GM08714 (cell line): ENCODE measurements around the gene BDH1.

Source experiments
- H3K4me3 ChIP-seq: fragments of 200-500 bp; sonication (Bioruptor generic); 2 replicates; pipeline ENCODE4 v1.5.1; 2014; ENCODE audit warnings: mild to moderate bottlenecking, low read length, inconsistent platforms
- ZNF274 ChIP-seq: IDR thresholded peaks from 2 replicates; pipeline ENCODE4 v1.6.1; 2012; ENCODE audit warnings: mild to moderate bottlenecking, low read depth, low read length

BDH1 gene

GRCh38 chr3:197468866-197469382, 86.8 kb downstream of the BDH1 start:
- H3K4me3 ChIP-seq, result no peak overlapping the region
- no peak for TF ChIP-seq ZNF274

GRCh38 chr3:197468167-197468566, 87.6 kb downstream of the BDH1 start:
- H3K4me3 ChIP-seq, result no peak overlapping the region
- TF ChIP-seq ZNF274, result no peak

GRCh38 chr3:197466586-197467399, 89.0 kb downstream of the BDH1 start:
- no peak for TF ChIP-seq ZNF274
- no peak overlapping the region for H3K4me3 ChIP-seq

GRCh38 chr3:197465996-197466549, 89.7 kb downstream of the BDH1 start:
- no peak overlapping the region for H3K4me3 ChIP-seq
- TF ChIP-seq ZNF274, result no peak

- no peak for TF ChIP-seq ZNF274
- H3K4me3 ChIP-seq, result no peak overlapping the region
Measured at GRCh38 chr3:197465197-197465995, 90.4 kb downstream of the BDH1 start.

- no peak for TF ChIP-seq ZNF274
- H3K4me3 ChIP-seq, result no peak overlapping the region
Measured at GRCh38 chr3:197464794-197465193, 91.0 kb downstream of the BDH1 start.

- no peak overlapping the region for H3K4me3 ChIP-seq
- TF ChIP-seq ZNF274, result no peak
Measured at GRCh38 chr3:197463279-197463678, 92.5 kb downstream of the BDH1 start.

GRCh38 chr3:197462808-197463207, 93.0 kb downstream of the BDH1 start:
- H3K4me3 ChIP-seq, result no peak overlapping the region
- no peak for TF ChIP-seq ZNF274

GRCh38 chr3:197460639-197461038, 95.1 kb downstream of the BDH1 start:
- H3K4me3 ChIP-seq, result no peak overlapping the region
- TF ChIP-seq ZNF274, result no peak

- no peak for TF ChIP-seq ZNF274
- no peak overlapping the region for H3K4me3 ChIP-seq
Measured at GRCh38 chr3:197460002-197460401, 95.8 kb downstream of the BDH1 start.
